ENCODE measurements around the gene KCNMB3.
A peak's percentile ranks its signal among the peaks of the same experiment; 100 is the strongest.
"Not testable (repeated sequence)": the region's sequence is repeated elsewhere in the genome, so short reads cannot be mapped to it uniquely, and the experiment has no call there.

Gene KCNMB3

GRCh38 chr3:179265092-179265491, 14.2 kb upstream of the KCNMB3 start:
- Histone ChIP-seq H2AFZ (ENCODE audit: low read depth, low read length) (no peak overlapping the region), H3K79me2 (ENCODE audit: low read length) (no peaks in the 10 kb centered on the region), H3K4me1 (ENCODE audit: low read length) (peaks cover 14% of the 10 kb centered on the region), H4K20me1 (ENCODE audit: insufficient read depth, low read length) (no peaks in the 10 kb centered on the region), H3K4me3 (ENCODE audit: low read length) (no peak overlapping the region), H3K9ac (ENCODE audit: low read length) (no peak overlapping the region), H3K4me2 (ENCODE audit: low read length) (no peak overlapping the region), H3K9me3 (ENCODE audit: insufficient read depth, low read length) (no peaks in the 10 kb centered on the region), H3K36me3 (replicated peaks; ENCODE audit: low read depth, low read length) (no peaks in the 10 kb centered on the region), H3K27me3 (ENCODE audit: low read depth, low read length) (no peaks in the 10 kb centered on the region; the same call in 1 of the 2 replicates), H3K27ac (ENCODE audit: low read length) (no peak overlapping the region)
- TF ChIP-seq EZH2phosphoT487 (IDR thresholded peaks at IDR 0.05; ENCODE audit: low read depth) (no peak), CTCF (IDR thresholded peaks at IDR 0.05; ENCODE audit: low read depth, low read length) (no peak)

- no peak overlapping the region for H3K4me2 ChIP-seq (ENCODE audit: low read length)
- H3K27me3 ChIP-seq (ENCODE audit: low read depth, low read length): no peaks in the 10 kb centered on the region; the same call in 1 of the 2 replicates
- TF ChIP-seq CTCF (IDR thresholded peaks at IDR 0.05; ENCODE audit: low read depth, low read length) (no peak), EZH2phosphoT487 (IDR thresholded peaks at IDR 0.05; ENCODE audit: low read depth) (no peak)
- no peaks in the 10 kb centered on the region for H4K20me1 ChIP-seq (ENCODE audit: insufficient read depth, low read length)
- H2AFZ ChIP-seq (ENCODE audit: low read depth, low read length): no peak overlapping the region
- no peaks in the 10 kb centered on the region for H3K9me3 ChIP-seq (ENCODE audit: insufficient read depth, low read length)
- no peaks in the 10 kb centered on the region for H3K36me3 ChIP-seq (replicated peaks; ENCODE audit: low read depth, low read length)
- H3K4me3 ChIP-seq (ENCODE audit: low read length): no peak overlapping the region
- no peak overlapping the region for H3K27ac ChIP-seq (ENCODE audit: low read length)
- peaks cover 21% of the 10 kb centered on the region for H3K4me1 ChIP-seq (ENCODE audit: low read length)
- no peak overlapping the region for H3K9ac ChIP-seq (ENCODE audit: low read length)
- no peaks in the 10 kb centered on the region for H3K79me2 ChIP-seq (ENCODE audit: low read length)
Measured at GRCh38 chr3:179264449-179264848, 13.5 kb upstream of the KCNMB3 start.

- H3K79me2 ChIP-seq (ENCODE audit: low read length): no peaks in the 10 kb centered on the region
- H3K27me3 ChIP-seq (ENCODE audit: low read depth, low read length): no peaks in the 10 kb centered on the region; the same call in 1 of the 2 replicates
- no peak overlapping the region for H3K27ac ChIP-seq (ENCODE audit: low read length)
- no peak overlapping the region for H3K9ac ChIP-seq (ENCODE audit: low read length)
- no peak overlapping the region for H3K4me3 ChIP-seq (ENCODE audit: low read length)
- H4K20me1 ChIP-seq (ENCODE audit: insufficient read depth, low read length): no peaks in the 10 kb centered on the region
- H3K36me3 ChIP-seq (replicated peaks; ENCODE audit: low read depth, low read length): no peaks in the 10 kb centered on the region
- no peak overlapping the region for H2AFZ ChIP-seq (ENCODE audit: low read depth, low read length)
- TF ChIP-seq CTCF (IDR thresholded peaks at IDR 0.05; ENCODE audit: low read depth, low read length): no peak
- peaks cover 21% of the 10 kb centered on the region for H3K4me1 ChIP-seq (ENCODE audit: low read length)
- no peak overlapping the region for H3K4me2 ChIP-seq (ENCODE audit: low read length)
- H3K9me3 ChIP-seq (ENCODE audit: insufficient read depth, low read length): no peaks in the 10 kb centered on the region
Measured at GRCh38 chr3:179263134-179263533, 12.2 kb upstream of the KCNMB3 start.

- H3K9ac ChIP-seq (ENCODE audit: low read length): peak overlapping the region; percentile 68
- H3K9me3 ChIP-seq (ENCODE audit: insufficient read depth, low read length): no peaks in the 10 kb centered on the region
- no peaks in the 10 kb centered on the region for H4K20me1 ChIP-seq (ENCODE audit: insufficient read depth, low read length)
- H3K36me3 ChIP-seq (replicated peaks; ENCODE audit: low read depth, low read length): no peaks in the 10 kb centered on the region
- H3K27me3 ChIP-seq (ENCODE audit: low read depth, low read length): no peaks in the 10 kb centered on the region; the same call in 1 of the 2 replicates
- TF ChIP-seq CTCF (IDR thresholded peaks at IDR 0.05; ENCODE audit: low read depth, low read length): no peak
- TF ChIP-seq EZH2phosphoT487 (IDR thresholded peaks at IDR 0.05; ENCODE audit: low read depth): no peak
- peak overlapping the region; percentile 82 for H3K4me2 ChIP-seq (ENCODE audit: low read length)
- H2AFZ ChIP-seq (ENCODE audit: low read depth, low read length): peak overlapping the region; percentile 95
- H3K27ac ChIP-seq (ENCODE audit: low read length): no peak overlapping the region
- H3K4me3 ChIP-seq (ENCODE audit: low read length): peak overlapping the region; percentile 82
- no peaks in the 10 kb centered on the region for H3K79me2 ChIP-seq (ENCODE audit: low read length)
- peaks cover 19% of the 10 kb centered on the region for H3K4me1 ChIP-seq (ENCODE audit: low read length)
Measured at GRCh38 chr3:179260949-179261765, 10.2 kb upstream of the KCNMB3 start.

- not testable (repeated sequence) for H3K9me3 ChIP-seq (ENCODE audit: insufficient read depth, low read length); H3K4me3 ChIP-seq (ENCODE audit: low read length); H3K9ac ChIP-seq (ENCODE audit: low read length); H4K20me1 ChIP-seq (ENCODE audit: insufficient read depth, low read length); H2AFZ ChIP-seq (ENCODE audit: low read depth, low read length); H3K27ac ChIP-seq (ENCODE audit: low read length); H3K36me3 ChIP-seq (replicated peaks; ENCODE audit: low read depth, low read length); H3K27me3 ChIP-seq (ENCODE audit: low read depth, low read length); H3K79me2 ChIP-seq (ENCODE audit: low read length)
- Histone ChIP-seq H3K4me1 (ENCODE audit: low read length) (peaks cover 13% of the 10 kb centered on the region), H3K4me2 (ENCODE audit: low read length) (peak overlapping the region; percentile 22; the same call in 1 of the 2 replicates)
Measured at GRCh38 chr3:179259959-179260756, 9.2 kb upstream of the KCNMB3 start.

Measured in OCI-LY3 (cell line).